ENCODE measurements around the gene LAMA2.

GRCh38 chr6:129320892-129321291, 438.0 kb downstream of the LAMA2 start:
- no peak for TF ChIP-seq CTCF (IDR thresholded peaks at IDR 0.05; ENCODE audit: low read depth, low read length)
- TF ChIP-seq EZH2phosphoT487 (IDR thresholded peaks at IDR 0.05; ENCODE audit: low read depth): no peak
